Erythroblast (primary cell): ENCODE data around the gene ATG7.
A peak's percentile ranks its signal among the peaks of the same experiment; 100 is the strongest.

Source experiments
- DNase-seq, 2 experiments: peaks; one replicate each; lab custom pipeline; 2025; lab: John Stamatoyannopoulos, UW
- GATA1 ChIP-seq: IDR thresholded peaks from 2 replicates; pipeline ENCODE4 v1.6.1; 2011; ENCODE audit warnings: low read depth, mild to moderate bottlenecking, control low read depth, low read length, moderate library complexity
- POLR2A ChIP-seq: IDR thresholded peaks from 2 replicates; pipeline ENCODE4 v1.6.1; 2011; ENCODE audit warnings: mild to moderate bottlenecking, low read length

ATG7 gene

DNA sequence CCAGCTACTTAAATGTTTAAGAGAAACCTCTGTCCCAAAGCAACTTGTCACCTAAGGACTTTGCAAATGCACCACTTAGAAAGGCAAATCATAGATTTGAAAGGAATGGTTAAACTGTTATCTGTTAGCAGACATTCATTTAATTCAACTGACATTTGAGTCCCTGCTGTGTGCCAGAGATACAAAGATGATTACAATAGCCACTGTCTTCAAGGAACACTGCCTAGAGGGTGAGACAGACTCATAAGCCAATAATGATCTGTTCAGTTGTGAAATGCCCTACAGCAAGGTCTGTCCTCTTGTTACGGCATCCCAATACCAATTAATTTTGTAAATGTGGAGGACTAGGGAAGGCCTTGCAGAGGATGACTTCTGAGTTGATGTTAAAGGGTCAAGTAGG lies 113.1 kb downstream of the ATG7 start:
- TF ChIP-seq POLR2A: peak; percentile 28
- no peak for TF ChIP-seq GATA1
- DNase-seq: peak; percentile 36 to 84

GRCh38 chr3:11385891-11386290 lies 113.7 kb downstream of the ATG7 start:
- DNase-seq: no peak
- no peak for TF ChIP-seq GATA1
- no peak for TF ChIP-seq POLR2A

DNA sequence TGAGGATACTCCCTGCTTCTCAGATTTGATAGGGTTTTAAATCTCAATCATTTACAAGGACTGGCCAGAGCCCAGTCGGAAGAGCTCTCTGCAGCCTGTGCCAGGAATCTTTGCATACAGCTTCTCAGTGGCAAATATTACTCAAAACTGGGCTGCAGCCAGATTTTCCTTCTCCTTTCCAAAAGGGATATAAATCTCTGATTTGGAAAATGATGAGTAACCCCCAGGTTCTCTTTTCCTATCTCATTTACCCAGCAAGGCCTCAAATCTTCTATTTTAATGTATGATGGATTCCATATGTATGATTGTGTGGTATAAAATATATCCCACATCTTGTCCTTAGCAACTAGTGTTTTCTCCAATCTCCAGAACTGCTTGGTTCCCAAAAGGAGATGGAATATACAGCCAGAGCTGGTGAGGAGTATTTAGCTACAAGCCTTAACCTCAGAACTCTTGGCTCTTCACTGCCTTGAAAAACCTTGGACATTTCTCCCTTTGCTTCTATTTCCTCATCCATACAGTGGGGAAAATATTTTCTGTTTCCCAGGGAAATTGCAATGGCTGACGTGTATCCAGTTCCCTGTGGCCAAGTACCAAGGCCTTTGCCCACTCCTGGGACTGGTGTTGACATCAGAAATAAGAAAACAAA lies 114.4 kb downstream of the ATG7 start:
- DNase-seq: no peak
- TF ChIP-seq GATA1: no peak
- TF ChIP-seq POLR2A: no peak

DNA sequence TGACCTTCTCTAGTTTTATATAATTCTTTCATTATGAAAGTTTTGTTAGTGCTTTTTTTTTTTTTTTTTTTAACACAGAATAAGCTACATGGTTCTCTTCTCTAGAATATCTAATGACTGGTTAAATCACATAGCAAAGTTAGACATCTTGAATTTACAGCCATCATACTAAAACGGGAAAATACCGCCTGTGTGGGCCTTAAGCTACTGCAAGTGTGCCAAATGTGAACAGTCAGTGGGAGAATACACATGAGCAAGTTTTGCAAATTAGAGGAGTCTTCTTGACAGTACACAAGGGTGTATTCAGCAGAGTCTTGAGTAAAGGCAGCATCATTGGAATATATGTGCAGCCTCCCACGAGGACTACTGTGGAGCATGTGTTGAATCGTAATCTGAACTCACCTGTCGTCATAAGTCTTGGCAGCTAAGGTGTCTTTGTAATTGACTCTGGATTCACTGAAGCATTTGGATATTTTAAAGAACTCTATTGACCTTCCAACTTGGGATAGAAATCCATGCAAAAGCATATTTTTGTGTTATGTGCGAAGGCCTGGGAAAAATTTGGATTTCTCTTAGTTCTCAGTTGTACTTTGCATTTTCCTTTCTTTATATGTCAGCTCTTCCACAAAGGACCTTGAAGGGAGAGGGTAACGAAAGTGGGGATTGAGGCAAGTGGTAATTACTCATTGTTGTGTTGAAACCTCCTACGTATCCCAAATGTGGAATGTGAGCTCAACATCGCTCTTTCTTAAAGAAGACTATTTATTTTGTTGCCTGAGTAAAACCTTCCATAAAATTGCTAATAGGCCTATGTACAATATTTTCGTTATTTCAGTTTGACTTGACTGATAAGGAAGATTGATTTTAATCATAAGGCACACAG lies 117.4 kb downstream of the ATG7 start:
- DNase-seq: no peak
- TF ChIP-seq GATA1 (no peak), POLR2A (no peak)

GRCh38 chr3:11390411-11391131 lies 118.4 kb downstream of the ATG7 start:
- peak; percentile 10 to 57 for DNase-seq
- TF ChIP-seq POLR2A (no peak), GATA1 (no peak)

- TF ChIP-seq GATA1: no peak
- TF ChIP-seq POLR2A: no peak
- DNase-seq: no peak
Observed at GRCh38 chr3:11391174-11391879, 119.1 kb downstream of the ATG7 start.

DNA sequence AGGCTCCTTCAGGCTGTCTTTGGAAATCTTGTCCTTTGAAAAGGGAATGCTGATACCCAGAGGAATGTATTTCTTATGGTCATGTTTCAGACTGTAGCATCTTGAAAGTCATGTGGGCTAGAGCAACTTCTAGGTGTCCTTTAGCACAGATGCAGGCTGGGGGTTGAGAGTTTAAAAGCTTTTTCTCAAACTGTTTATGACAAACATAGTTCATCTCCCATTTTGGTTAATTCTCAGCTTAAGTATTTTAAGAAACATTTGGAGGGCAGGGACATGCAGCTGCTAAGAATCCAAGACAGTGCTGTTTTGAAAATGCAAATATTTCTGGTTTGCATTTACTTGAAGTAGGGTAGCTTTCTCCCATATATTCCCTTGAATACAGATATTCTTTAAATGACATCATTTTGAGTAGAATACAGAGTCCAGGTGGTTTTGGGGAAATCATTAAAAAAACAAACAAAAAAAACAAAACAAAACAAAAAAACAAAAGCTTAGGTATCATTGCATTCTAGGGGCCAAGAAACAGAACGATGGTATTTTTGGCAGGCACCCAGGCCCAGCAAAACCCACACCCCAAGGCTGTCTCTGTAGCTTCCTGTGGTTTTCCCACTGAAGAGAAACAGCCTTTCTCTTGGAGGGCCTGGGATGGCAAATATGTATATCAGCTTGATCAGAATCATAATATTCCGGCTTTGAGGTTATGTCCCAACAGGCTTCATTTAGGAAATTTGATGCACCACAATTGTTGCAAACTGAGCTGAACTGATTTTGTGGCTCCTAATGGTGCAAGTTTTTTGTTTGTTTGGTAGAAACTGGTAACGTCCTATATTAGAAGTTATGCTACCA lies 120.0 kb downstream of the ATG7 start:
- no peak for DNase-seq
- TF ChIP-seq POLR2A (no peak), GATA1 (no peak)

- TF ChIP-seq GATA1 (no peak), POLR2A (no peak)
- no peak for DNase-seq
Observed at GRCh38 chr3:11392860-11393114, 120.6 kb downstream of the ATG7 start.

DNA sequence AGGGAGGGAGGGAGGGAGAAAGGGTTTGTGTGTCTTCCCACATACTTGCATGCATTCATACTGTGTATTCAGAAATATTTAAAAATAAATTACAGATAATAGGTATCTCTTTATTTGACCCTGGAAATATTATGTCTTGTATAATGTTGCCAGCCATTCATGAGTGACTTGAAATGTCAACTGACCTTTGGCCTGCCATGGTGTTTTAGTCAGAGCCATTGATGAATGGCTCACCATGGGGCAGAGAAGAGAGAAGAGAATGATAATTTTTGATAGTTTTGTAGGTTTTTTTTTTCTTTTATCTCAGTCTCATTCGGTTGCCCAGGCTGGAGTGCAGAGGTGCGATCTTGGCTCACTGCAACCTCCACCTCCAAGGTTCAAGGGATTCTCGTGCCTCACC lies 121.2 kb downstream of the ATG7 start:
- TF ChIP-seq GATA1: no peak
- no peak for TF ChIP-seq POLR2A
- DNase-seq: no peak

- DNase-seq: no peak
- no peak for TF ChIP-seq GATA1
- TF ChIP-seq POLR2A: no peak
Observed at GRCh38 chr3:11394392-11394791, 122.2 kb downstream of the ATG7 start.

DNA sequence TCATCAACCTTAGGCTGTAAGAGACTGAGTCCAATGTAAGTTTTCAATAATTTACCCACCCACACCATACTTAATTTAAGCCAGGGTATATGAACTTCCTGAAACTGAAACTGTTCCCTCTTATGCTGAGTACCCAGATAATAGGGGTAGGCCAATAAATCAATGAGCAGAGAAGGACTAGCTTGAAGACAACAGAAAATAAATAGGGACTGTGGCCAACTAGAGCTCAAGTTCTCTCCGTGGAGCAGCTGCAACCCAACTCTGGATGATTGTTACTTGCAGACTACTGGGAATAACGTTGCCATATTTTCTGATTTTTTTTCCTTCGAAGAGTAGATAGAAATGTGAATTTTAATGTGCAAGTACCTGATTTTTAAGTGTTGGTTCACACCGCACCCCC lies 128.0 kb downstream of the ATG7 start:
- no peak for TF ChIP-seq POLR2A
- TF ChIP-seq GATA1: no peak
- DNase-seq: no peak

DNA sequence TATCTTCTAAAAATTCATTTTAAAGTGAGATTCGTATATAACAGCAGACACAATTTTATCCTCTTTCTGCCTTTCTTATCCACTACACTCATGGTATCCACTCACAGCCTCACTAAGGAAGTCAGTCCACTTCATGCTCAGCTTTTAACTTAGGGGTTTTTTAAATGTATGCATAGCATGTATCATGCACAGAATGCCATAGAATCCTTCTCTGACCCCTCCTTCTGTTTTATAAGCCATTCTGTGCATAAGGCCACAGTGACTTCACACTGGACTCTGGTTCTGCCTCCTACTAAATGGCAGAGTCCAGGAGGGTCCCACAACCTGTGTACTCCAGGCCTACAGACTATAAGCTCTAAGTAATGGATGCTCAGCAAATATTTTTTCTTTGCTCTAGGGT lies 129.2 kb downstream of the ATG7 start:
- DNase-seq: no peak
- TF ChIP-seq GATA1: no peak
- TF ChIP-seq POLR2A: no peak

DNA sequence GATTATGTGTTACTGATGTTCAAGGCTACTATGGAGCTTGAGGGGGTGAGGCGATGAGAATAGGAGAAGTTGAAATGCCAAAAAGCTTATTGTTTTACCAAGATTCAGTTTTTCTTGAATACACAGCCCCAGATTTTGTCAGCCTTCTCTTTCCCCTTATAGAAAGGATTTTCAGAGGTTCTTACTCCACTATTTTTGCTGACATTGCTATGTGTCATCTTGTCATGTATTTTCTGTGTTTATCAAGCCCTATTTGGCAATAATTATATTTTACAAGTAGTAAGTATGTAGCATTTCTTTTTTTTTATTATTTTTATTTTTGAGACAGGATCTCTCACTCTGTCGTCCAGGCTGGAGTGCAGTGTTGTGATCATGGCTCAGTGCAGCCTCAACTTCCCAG lies 133.1 kb downstream of the ATG7 start:
- no peak for DNase-seq
- TF ChIP-seq POLR2A (no peak), GATA1 (no peak)
